ENCODE results near the gene SH3RF3.

DNA sequence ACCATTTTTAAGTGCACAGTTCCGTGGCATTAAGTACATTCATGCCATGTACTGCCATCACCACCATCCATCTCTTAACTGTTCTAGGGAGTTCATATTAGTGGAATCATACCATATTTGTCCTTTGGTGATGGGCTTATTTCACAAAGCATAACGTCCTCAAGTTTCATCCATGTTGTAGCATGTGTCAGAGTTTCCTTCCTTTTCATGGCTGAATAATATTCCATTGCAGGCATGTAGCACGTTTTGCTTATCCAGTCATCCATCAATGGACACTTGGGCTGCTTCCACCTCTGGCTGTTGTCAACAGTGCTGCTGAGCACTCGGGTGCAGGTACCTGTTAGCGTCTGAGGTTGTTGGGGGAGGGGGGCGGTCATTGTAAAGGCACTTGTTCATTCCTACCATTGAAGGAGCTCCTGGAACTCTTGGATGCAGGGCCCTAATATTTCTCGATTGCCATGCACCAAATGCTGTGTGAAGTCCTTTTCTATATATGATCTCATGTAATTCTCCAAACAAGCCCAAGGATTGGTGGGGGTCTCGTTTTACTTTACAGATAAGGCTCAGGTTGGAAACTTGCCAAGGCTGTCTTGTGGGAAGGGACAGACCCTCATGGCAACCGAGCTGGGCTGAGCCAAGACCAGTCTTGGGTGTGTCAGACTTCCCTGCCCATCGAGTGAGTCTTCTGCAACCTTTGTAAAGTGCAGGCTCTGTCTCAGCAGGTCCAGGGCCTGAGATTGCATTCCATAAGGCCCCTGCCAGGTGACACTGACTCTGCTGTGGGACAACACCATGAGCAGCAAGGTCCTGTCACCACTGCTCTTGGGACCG lies 42.9 kb upstream of the SH3RF3 start:
- TF ChIP-seq, protein P1, sequence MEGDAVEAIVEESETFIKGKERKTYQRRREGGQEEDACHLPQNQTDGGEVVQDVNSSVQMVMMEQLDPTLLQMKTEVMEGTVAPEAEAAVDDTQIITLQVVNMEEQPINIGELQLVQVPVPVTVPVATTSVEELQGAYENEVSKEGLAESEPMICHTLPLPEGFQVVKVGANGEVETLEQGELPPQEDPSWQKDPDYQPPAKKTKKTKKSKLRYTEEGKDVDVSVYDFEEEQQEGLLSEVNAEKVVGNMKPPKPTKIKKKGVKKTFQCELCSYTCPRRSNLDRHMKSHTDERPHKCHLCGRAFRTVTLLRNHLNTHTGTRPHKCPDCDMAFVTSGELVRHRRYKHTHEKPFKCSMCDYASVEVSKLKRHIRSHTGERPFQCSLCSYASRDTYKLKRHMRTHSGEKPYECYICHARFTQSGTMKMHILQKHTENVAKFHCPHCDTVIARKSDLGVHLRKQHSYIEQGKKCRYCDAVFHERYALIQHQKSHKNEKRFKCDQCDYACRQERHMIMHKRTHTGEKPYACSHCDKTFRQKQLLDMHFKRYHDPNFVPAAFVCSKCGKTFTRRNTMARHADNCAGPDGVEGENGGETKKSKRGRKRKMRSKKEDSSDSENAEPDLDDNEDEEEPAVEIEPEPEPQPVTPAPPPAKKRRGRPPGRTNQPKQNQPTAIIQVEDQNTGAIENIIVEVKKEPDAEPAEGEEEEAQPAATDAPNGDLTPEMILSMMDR (IDR thresholded peaks at IDR 0.05; ENCODE audit: low read depth, low read length): no peak
- TF ChIP-seq MYC (IDR thresholded peaks at IDR 0.05; ENCODE audit: low read depth, low read length) (no peak), POLR2A (IDR thresholded peaks at IDR 0.05; ENCODE audit: extremely low read depth, insufficient read length) (no peak)
- TF ChIP-seq, protein P2, sequence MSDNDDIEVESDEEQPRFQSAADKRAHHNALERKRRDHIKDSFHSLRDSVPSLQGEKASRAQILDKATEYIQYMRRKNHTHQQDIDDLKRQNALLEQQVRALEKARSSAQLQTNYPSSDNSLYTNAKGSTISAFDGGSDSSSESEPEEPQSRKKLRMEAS (IDR thresholded peaks at IDR 0.05; ENCODE audit: low read depth, low read length): no peak

Measured in NB4 (cell line).